Peyer's patch (tissue), 4 donors: Measurements from ENCODE around the gene SHC1. TPM values are rescaled to one million over a fixed set of nuclear protein-coding genes. Genes with fewer than 3 reads are reported as not detected.
"Not testable (repeated sequence)": the region's sequence is repeated elsewhere in the genome, so short reads cannot be mapped to it uniquely, and the experiment has no call there.

Source experiments
- DNase-seq, 3 donors: peaks; one replicate each; pipeline ENCODE4 v3.0.0-alpha.2; 2017 to 2019
- H3K27ac ChIP-seq, 4 donors: fragments of 200-600 bp; sonication (generic); one replicate each; pipeline ENCODE4 v1.5.1; 2016 to 2019
- H3K27me3 ChIP-seq, 2 donors: fragments of 200-600 bp; sonication (generic); one replicate each; pipeline ENCODE4 v1.5.1; 2019
- H3K36me3 ChIP-seq, 3 donors: fragments of 200-600 bp; sonication (generic); one replicate each; pipeline ENCODE4 v1.5.1; 2016 to 2019
- H3K4me1 ChIP-seq, 4 donors: fragments of 200-600 bp; sonication (generic); one replicate each; pipeline ENCODE4 v1.5.1; 2016 to 2019
- H3K4me3 ChIP-seq, 4 donors: fragments of 200-600 bp; sonication (generic); 1 replicate in 3 of 4; 2 replicates in 1 of 4; pipeline ENCODE4 v1.5.1; 2016 to 2019; ENCODE audit warnings: mild to moderate bottlenecking in 1 of 4
- H3K9me3 ChIP-seq, 4 donors: fragments of 200-600 bp; sonication (generic); one replicate each; pipeline ENCODE4 v1.5.1; 2016 to 2019; ENCODE audit warnings: mild to moderate bottlenecking in 1 of 4
- POLR2A ChIP-seq, 2 donors: fragments of 450-650 bp; IDR thresholded peaks; one replicate each; pipeline ENCODE4 v1.5.1; 2017; ENCODE audit warnings: antibody characterized with exemption in 2 of 2, mild to moderate bottlenecking in 2 of 2, moderate library complexity in 2 of 2
- total RNA-seq, 4 donors: library from RNA; depleted of rRNA; stranded (reverse); fragments of >200 nt; gene quantifications; one replicate each; pipeline ENCODE4 v1.1.0, GENCODE V29; 2016
- TF ChIP-seq, protein P1 (sequence below), 6 experiments: fragments of 450-650 bp in 4 of 6; fragments of 200-600 bp in 2 of 6; sonication (generic) in 1 of 6; IDR thresholded peaks; one replicate each; pipeline ENCODE4 v1.5.1; 2017 to 2019; ENCODE audit warnings: antibody characterized with exemption in 6 of 6, mild to moderate bottlenecking in 3 of 6, moderate library complexity in 1 of 6

Gene SHC1
- total RNA-seq, 4 donors from 2014 or later: 56.9 to 150 (median 104) TPM

DNA sequence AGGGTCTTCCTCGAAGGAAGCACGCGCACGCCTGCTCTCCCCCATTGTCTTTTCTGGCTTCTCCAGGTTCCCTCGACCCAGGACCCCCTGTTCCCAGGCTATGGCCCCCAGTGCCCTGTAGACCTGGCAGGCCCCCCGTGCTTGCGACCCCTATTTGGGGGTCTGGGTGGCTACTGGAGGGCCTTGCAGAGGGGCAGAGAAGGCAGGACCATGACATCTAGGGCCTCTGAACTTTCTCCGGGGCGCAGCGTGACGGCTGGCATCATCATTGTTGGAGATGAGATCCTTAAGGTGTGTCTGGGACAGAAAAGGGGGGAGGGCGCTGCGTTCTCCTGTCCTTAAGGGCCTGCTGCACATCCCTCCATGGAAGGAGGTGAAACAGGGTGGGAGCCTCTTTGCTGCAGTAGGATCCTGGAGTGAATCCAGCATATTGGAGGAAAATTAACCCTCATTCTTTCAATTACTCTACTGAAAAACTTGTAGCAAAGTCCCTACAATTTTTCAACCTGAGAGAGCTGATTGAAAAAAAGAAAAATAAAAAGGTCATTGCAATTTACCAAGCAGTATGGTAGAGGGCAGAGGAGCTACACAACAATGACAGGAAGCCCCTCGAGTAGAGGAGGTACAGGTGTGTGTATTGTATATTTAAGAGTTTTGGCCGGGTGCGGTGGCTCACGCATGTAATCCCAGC is 13.4 kb upstream of the SHC1 start:
- Histone ChIP-seq H3K4me3 (peak overlapping the region; percentile 53 to 84 (median 64)), H3K4me1 (peaks cover 0 to 29% (median 9%) of the 10 kb centered on the region in 4 donors), H3K27ac (peak overlapping the region; percentile 56 to 77 (median 69)), H3K36me3 (peaks cover 0 to 14% (median 0%) of the 10 kb centered on the region in 3 donors), H3K27me3 (no peaks in the 10 kb centered on the region), H3K9me3 (no peaks in the 10 kb centered on the region)
- DNase-seq: no peak
- TF ChIP-seq, protein P1, sequence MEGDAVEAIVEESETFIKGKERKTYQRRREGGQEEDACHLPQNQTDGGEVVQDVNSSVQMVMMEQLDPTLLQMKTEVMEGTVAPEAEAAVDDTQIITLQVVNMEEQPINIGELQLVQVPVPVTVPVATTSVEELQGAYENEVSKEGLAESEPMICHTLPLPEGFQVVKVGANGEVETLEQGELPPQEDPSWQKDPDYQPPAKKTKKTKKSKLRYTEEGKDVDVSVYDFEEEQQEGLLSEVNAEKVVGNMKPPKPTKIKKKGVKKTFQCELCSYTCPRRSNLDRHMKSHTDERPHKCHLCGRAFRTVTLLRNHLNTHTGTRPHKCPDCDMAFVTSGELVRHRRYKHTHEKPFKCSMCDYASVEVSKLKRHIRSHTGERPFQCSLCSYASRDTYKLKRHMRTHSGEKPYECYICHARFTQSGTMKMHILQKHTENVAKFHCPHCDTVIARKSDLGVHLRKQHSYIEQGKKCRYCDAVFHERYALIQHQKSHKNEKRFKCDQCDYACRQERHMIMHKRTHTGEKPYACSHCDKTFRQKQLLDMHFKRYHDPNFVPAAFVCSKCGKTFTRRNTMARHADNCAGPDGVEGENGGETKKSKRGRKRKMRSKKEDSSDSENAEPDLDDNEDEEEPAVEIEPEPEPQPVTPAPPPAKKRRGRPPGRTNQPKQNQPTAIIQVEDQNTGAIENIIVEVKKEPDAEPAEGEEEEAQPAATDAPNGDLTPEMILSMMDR (IDR thresholded peaks at IDR 0.05): no peak
- no peak for TF ChIP-seq POLR2A (IDR thresholded peaks at IDR 0.05)

DNA sequence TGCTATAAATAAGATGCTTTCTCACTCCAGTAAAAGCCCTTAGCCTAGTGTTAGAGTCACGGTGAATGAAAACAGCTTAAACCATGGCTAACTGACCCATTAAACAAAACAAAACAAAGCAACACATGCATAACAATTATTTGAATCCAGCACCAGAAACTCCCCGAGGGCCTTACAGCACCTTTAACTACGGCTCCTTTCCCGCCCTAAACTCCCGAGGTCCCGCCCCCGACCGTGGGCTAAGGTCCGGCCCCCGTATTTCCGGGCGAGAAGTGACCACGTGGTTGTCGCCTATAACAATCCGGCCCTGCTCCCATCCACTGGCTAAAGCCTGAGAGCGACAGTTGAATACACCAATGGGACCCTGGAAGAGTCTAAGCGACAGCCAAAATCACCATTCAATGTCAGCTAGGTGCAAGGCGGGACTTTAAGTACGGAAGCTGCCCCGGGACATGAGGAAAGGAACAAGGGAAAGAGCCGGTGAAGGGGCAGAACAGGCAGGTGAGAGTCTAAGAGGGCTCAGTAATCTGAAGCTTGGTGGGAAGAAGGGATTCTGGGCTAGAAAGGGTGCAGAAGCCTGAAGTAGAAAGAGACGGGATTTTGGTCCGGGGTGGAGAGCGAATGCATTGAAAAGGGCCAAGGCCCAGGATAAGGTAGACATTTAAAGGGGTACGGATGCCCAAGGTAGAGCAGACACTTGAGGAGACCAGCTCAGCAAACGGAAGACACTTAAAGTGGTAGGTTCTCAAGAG is 12.5 kb upstream of the SHC1 start, which contains the start of gene FLAD1:
FLAD1 (plus strand) TSS at position 448 of the 752 bp plus-strand sequence. CDS start 351 bp downstream, outside the sequence.
- peak; percentile 94 to 99 (median 97) for DNase-seq
- Histone ChIP-seq H3K27me3 (no peaks in the 10 kb centered on the region), H3K4me1 (peaks cover 0 to 20% (median 9%) of the 10 kb centered on the region in 4 donors), H3K4me3 (peak within 1 kb of the TSS; percentile 53 to 84 (median 64)), H3K9me3 (no peaks in the 10 kb centered on the region), H3K27ac (peak within 1 kb of the TSS; percentile 56 to 77 (median 70)), H3K36me3 (peaks cover 0 to 11% (median 0%) of the 10 kb centered on the region in 3 donors)
- peak in 1 of 2 donors; percentile 75 for TF ChIP-seq POLR2A (IDR thresholded peaks at IDR 0.05)
- TF ChIP-seq, protein P1 (IDR thresholded peaks at IDR 0.05): no peak

DNA sequence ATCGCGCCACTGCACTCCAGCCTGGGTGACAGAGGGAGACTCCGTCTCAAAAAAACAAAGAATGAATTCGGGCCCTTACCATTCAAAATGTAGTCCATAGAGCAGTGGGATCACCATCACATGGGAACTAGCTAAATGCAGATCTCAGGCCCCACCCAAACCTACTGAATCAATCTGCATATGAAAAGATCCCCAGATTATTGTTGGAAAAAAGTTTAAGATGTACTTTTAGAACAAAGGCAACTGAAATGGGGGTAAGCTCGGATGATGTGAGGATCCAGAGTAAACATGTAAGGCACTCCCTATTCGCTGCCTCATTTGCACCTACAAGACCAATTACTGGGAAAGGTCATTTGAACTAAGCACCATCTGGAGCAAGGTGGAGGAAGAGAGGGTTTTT is 11.8 kb upstream of the SHC1 start:
- Histone ChIP-seq H3K27me3 (no peaks in the 10 kb centered on the region), H3K4me1 (peaks cover 0 to 19% (median 9%) of the 10 kb centered on the region in 4 donors), H3K27ac (peak overlapping the region in 2 of 4 donors; percentile 63 to 77)

DNA sequence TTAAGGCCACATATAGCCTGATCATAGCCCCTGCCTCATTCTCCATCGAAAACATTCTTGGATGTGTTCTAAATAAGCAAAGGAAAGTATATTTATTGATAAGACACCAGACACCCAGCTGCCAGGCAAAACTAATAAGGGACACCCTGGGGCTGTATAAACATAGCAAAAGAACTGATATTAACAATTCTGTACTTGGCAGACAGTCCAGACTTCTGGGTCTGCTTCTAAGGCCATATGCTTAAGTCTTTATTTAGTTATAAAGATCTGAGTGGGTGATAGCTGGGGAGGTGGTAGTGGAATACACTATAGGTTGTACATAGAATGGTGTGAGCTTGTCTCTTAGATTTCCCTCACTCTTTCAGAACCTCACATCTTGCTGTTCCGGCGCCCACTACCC is 7.8 kb upstream of the SHC1 start:
- peaks cover 0 to 4% (median 0%) of the 10 kb centered on the region in 3 donors for H3K36me3 ChIP-seq
- no peak overlapping the region for H3K27ac ChIP-seq
- no peaks in the 10 kb centered on the region for H3K9me3 ChIP-seq
- H3K4me1 ChIP-seq: peaks cover 0 to 15% (median 4%) of the 10 kb centered on the region in 4 donors
- no peak for DNase-seq
- no peak overlapping the region for H3K4me3 ChIP-seq
- no peaks in the 10 kb centered on the region for H3K27me3 ChIP-seq
- TF ChIP-seq, protein P1 (IDR thresholded peaks at IDR 0.05): no peak
- no peak for TF ChIP-seq POLR2A (IDR thresholded peaks at IDR 0.05)

More for the DNA sequence above, 11.8 kb upstream of the SHC1 start:
- Histone ChIP-seq H3K4me3 (peak overlapping the region in 3 of 4 donors; percentile 58 to 84 (median 70)), H3K9me3 (no peaks in the 10 kb centered on the region), H3K36me3 (peaks cover 0 to 4% (median 0%) of the 10 kb centered on the region in 3 donors)
- DNase-seq: no peak
- TF ChIP-seq POLR2A (IDR thresholded peaks at IDR 0.05): no peak
- TF ChIP-seq, protein P1 (IDR thresholded peaks at IDR 0.05): no peak

DNA sequence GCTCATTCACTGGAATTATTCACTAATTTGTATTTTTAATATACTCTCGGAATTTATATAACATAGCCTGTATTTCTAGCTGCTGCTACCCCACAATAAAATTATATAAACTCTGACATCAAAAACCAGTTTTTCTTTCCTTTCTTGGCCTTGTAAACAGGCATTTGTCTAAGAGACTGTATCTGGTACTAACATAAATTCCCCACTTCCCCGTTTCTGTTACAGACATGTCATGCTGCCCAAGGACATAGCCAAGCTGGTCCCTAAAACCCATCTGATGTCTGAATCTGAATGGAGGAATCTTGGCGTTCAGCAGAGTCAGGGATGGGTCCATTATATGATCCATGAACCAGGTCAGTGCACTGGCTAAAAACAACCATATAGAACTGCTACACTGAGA is 7.2 kb upstream of the SHC1 start:
- not testable (repeated sequence) for DNase-seq, H3K4me3 ChIP-seq, H3K27ac ChIP-seq, H3K9me3 ChIP-seq, H3K36me3 ChIP-seq, H3K27me3 ChIP-seq
- H3K4me1 ChIP-seq: peaks cover 0 to 17% (median 6%) of the 10 kb centered on the region in 4 donors
